Hepatocyte (in vitro differentiated cells): ENCODE data around the gene SNTG2.

ENCODE experiments used
- EZH2 ChIP-seq: fragments of 200-600 bp; sonication (generic); IDR thresholded peaks from 2 replicates; pipeline ENCODE4 v1.6.1; 2016; ENCODE audit warnings: antibody characterized with exemption, mild to moderate bottlenecking, borderline replicate concordance
- EZH2phosphoT487 ChIP-seq: fragments of 200-600 bp; sonication (generic); IDR thresholded peaks from one replicate; pipeline ENCODE4 v1.6.1; 2018; ENCODE audit warnings: antibody characterized with exemption, mild to moderate bottlenecking, low read depth, moderate library complexity; ENCODE audit not compliant: unreplicated experiment, severe bottlenecking
- TF ChIP-seq, protein P1 (sequence below): fragments of 200-600 bp; sonication (generic); IDR thresholded peaks from 2 replicates; pipeline ENCODE4 v1.5.1; 2016; ENCODE audit warnings: antibody characterized with exemption, mild to moderate bottlenecking; ENCODE audit not compliant: poor library complexity

DNA sequence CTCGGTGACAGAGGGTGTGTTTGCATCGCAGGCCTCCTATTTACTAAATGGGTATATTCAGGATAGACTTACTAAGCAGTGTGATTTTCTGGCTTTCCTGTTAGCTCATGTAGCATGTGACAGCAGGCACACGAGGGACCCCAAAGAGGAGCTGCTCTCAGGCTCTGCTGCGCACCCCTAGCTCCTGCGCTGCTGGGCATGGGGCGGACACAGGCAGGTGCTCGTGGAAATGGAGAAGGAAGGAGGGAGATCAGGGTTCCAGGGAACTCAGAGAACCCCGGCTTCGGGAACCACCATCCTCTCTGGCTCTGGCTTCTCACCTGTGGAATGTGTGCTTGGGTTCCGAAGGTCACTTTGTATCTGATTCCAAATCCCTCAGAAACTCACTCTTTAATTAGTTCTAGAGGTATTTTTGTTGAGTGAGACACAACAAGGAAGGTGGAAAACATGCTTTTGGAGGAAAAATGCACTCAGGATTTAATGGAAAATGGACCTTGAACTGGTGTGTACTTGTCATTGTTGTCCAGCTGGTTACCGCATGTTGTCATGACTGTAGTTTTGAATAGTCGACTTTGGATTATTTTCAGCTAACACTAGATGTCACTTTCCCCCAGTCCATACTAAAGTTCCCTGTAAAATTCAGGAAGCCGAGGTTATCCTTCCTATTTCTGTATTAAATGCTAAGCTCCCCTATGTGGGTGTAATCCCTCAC lies 3.5 kb downstream of the SNTG2 start:
- TF ChIP-seq, protein P1, sequence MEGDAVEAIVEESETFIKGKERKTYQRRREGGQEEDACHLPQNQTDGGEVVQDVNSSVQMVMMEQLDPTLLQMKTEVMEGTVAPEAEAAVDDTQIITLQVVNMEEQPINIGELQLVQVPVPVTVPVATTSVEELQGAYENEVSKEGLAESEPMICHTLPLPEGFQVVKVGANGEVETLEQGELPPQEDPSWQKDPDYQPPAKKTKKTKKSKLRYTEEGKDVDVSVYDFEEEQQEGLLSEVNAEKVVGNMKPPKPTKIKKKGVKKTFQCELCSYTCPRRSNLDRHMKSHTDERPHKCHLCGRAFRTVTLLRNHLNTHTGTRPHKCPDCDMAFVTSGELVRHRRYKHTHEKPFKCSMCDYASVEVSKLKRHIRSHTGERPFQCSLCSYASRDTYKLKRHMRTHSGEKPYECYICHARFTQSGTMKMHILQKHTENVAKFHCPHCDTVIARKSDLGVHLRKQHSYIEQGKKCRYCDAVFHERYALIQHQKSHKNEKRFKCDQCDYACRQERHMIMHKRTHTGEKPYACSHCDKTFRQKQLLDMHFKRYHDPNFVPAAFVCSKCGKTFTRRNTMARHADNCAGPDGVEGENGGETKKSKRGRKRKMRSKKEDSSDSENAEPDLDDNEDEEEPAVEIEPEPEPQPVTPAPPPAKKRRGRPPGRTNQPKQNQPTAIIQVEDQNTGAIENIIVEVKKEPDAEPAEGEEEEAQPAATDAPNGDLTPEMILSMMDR, result peak; percentile 59
- TF ChIP-seq EZH2phosphoT487 (no peak), EZH2 (no peak)
